GM19023 (cell line): ENCODE measurements around the gene CDC25B.
A peak's percentile ranks its signal among the peaks of the same experiment; 100 is the strongest.
"Not testable (repeated sequence)": the region's sequence is repeated elsewhere in the genome, so short reads cannot be mapped to it uniquely, and the experiment has no call there.

Experiments used
- ATAC-seq: cut with Tn5 transposase; IDR thresholded peaks from one replicate; pipeline ENCODE4 v1.9.1; 2021; ENCODE audit warnings: mild to moderate bottlenecking, moderate library complexity; ENCODE audit not compliant: unreplicated experiment

Gene CDC25B

GRCh38 chr20:3821996-3822395 lies 25.9 kb downstream of the CDC25B start:
- ATAC-seq, result no peak

GRCh38 chr20:3823881-3824280 lies 27.8 kb downstream of the CDC25B start:
- no peak for ATAC-seq

GRCh38 chr20:3825526-3825925 lies 29.4 kb downstream of the CDC25B start:
- ATAC-seq, result no peak

- no peak for ATAC-seq
These were observed 30.3 kb downstream of the CDC25B start for GRCh38 chr20:3826420-3826819.

GRCh38 chr20:3828798-3829197 lies 32.7 kb downstream of the CDC25B start:
- no peak for ATAC-seq

GRCh38 chr20:3829891-3830290 lies 33.8 kb downstream of the CDC25B start:
- not testable (repeated sequence) for ATAC-seq

GRCh38 chr20:3836132-3836531 lies 40.0 kb downstream of the CDC25B start:
- no peak for ATAC-seq

GRCh38 chr20:3839328-3839727 lies 43.2 kb downstream of the CDC25B start:
- ATAC-seq, result no peak

- not testable (repeated sequence) for ATAC-seq
These were observed 44.1 kb downstream of the CDC25B start for GRCh38 chr20:3840201-3840600.

- no peak for ATAC-seq
These were observed 46.3 kb downstream of the CDC25B start for GRCh38 chr20:3842348-3842930.

- no peak for ATAC-seq
These were observed 47.4 kb downstream of the CDC25B start for GRCh38 chr20:3843490-3843889.

- ATAC-seq, result not testable (repeated sequence)
These were observed 48.0 kb downstream of the CDC25B start for GRCh38 chr20:3843990-3844619.

- no peak for ATAC-seq
These were observed 50.2 kb downstream of the CDC25B start for GRCh38 chr20:3846378-3846739.

GRCh38 chr20:3846740-3847428 lies 50.8 kb downstream of the CDC25B start, which contains the start of gene MAVS:
Gene MAVS (plus strand): TSS chr20:3846834. CDS start chr20:3854625, 7,791 bp downstream.
- ATAC-seq, result peak; percentile 90

- no peak for ATAC-seq
These were observed 51.4 kb downstream of the CDC25B start for GRCh38 chr20:3847429-3847940.

GRCh38 chr20:3848565-3848964 lies 52.5 kb downstream of the CDC25B start:
- no peak for ATAC-seq

- ATAC-seq, result no peak
These were observed 58.4 kb downstream of the CDC25B start for GRCh38 chr20:3854462-3854871.
